GM12878 (cell line): ENCODE results near the gene METTL9. TPM values are rescaled to one million over a fixed set of nuclear protein-coding genes. Genes with fewer than 3 reads are reported as not detected.

Source experiments
- BCL11A ChIP-seq: IDR thresholded peaks from 2 replicates; pipeline ENCODE4 v1.6.1; 2011; ENCODE audit warnings: low read depth, low read length
- BMI1 ChIP-seq: fragments of 450-650 bp; IDR thresholded peaks from 2 replicates; pipeline ENCODE4 v1.6.1; 2016; ENCODE audit warnings: mild to moderate bottlenecking, moderate library complexity, borderline replicate concordance
- CREB1 ChIP-seq: IDR thresholded peaks from 2 replicates; pipeline ENCODE4 v1.6.1; 2012; ENCODE audit warnings: low read depth, mild to moderate bottlenecking, inconsistent platforms
- EZH2 ChIP-seq: IDR thresholded peaks from 2 replicates; pipeline ENCODE4 v1.6.1; 2012; ENCODE audit warnings: low read depth, mild to moderate bottlenecking, control low read depth, inconsistent platforms, low read length, borderline replicate concordance; ENCODE audit not compliant: control insufficient read depth
- JUND ChIP-seq: IDR thresholded peaks from 2 replicates; pipeline ENCODE4 v1.6.1; 2012; ENCODE audit warnings: low read depth, mild to moderate bottlenecking, low read length, improper control_type of control experiment, moderate library complexity
- RBBP5 ChIP-seq: fragments of 200-600 bp; sonication (generic); conservative IDR thresholded peaks from 2 replicates; pipeline ENCODE4 v1.6.1; 2016
- SIN3A ChIP-seq: IDR thresholded peaks from 2 replicates; pipeline ENCODE4 v1.6.1; 2012; ENCODE audit warnings: low read depth, low read length, improper control_type of control experiment
- SMAD5 ChIP-seq: IDR thresholded peaks from 2 replicates; pipeline ENCODE4 v1.6.1; 2016; ENCODE audit warnings: antibody characterized with exemption, low read depth
- ZBED1 ChIP-seq: IDR thresholded peaks from 2 replicates; pipeline ENCODE4 v1.6.1; 2016; ENCODE audit warnings: borderline replicate concordance
- polyA plus RNA-seq, 11 experiments: library from polyadenylated mRNA; depleted of rRNA in 4 of 11; unstranded in 6 of 11; stranded (reverse) in 5 of 11; fragments of >200 nt; fragmentation: Nextera tagmentation in 4 of 11; fragmentation: Illumina TruSeq in 1 of 11; extraction: Ambion mirVana in 4 of 11; extraction: Trizol in 1 of 11; gene quantifications; 1 replicate in 1 of 11; 2 replicates in 10 of 11; pipeline versions ENCODE4 v1.2.1 to v1.2.3, GENCODE V29; 2011 to 2016; ENCODE audit warnings: inconsistent platforms in 2 of 11, missing spikeins in 2 of 11, low read depth in 1 of 11
- total RNA-seq, 4 experiments: library from RNA; depleted of rRNA in 3 of 4; stranded (reverse); fragments of >200 nt in 3 of 4; fragmentation: Illumina TruSeq in 1 of 4; extraction: Trizol in 1 of 4; gene quantifications; 2 replicates each; pipeline versions ENCODE4 v1.2.1 to v1.2.3, GENCODE V29; 2013 to 2021
- TF ChIP-seq, protein P1 (sequence below), 3 experiments: IDR thresholded peaks in 2 of 3; conservative IDR thresholded peaks in 1 of 3; 2 replicates each; pipeline ENCODE4 v1.5.1; 2011; ENCODE audit warnings: low read depth in 3 of 3, low read length in 3 of 3, mild to moderate bottlenecking in 3 of 3, control low read depth in 2 of 3, moderate library complexity in 2 of 3, inconsistent platforms in 1 of 3, mixed read lengths in 1 of 3; ENCODE audit not compliant: control insufficient read depth in 2 of 3, insufficient read depth in 1 of 3; ENCODE audit errors: extremely low read depth in 1 of 3
- TF ChIP-seq, protein P2 (sequence below): fragments of 450-650 bp; formaldehyde crosslinking; IDR thresholded peaks from 2 replicates; pipeline ENCODE4 v1.4.0; 2022; ENCODE audit warnings: mild to moderate bottlenecking, moderate library complexity
- TF ChIP-seq, protein P3 (sequence below): IDR thresholded peaks from 2 replicates; pipeline ENCODE4 v1.6.1; 2012; ENCODE audit warnings: low read depth, low read length, improper control_type of control experiment
- TF ChIP-seq, protein P4 (sequence below): fragments of 150-350 bp; IDR thresholded peaks from 2 replicates; pipeline ENCODE4 v1.6.1; 2016; ENCODE audit warnings: low read depth, low read length
- TF ChIP-seq, protein P5 (sequence below): fragments of 450-650 bp; IDR thresholded peaks from 2 replicates; pipeline ENCODE4 v1.6.1; 2017; ENCODE audit warnings: mild to moderate bottlenecking
- TF ChIP-seq, protein P6 (sequence below): IDR thresholded peaks from 2 replicates; pipeline ENCODE4 v1.6.1; 2011; ENCODE audit warnings: borderline replicate concordance, low read depth, mild to moderate bottlenecking, moderate library complexity, low read length; ENCODE audit not compliant: insufficient read depth, poor library complexity, severe bottlenecking

The METTL9 gene
- total and polyA plus RNA-seq, 10 of the 15 experiments (the other 5 are each of a cell fraction or from before 2014, with no cell fraction given), result 19.4 to 119 (median 101) TPM

DNA sequence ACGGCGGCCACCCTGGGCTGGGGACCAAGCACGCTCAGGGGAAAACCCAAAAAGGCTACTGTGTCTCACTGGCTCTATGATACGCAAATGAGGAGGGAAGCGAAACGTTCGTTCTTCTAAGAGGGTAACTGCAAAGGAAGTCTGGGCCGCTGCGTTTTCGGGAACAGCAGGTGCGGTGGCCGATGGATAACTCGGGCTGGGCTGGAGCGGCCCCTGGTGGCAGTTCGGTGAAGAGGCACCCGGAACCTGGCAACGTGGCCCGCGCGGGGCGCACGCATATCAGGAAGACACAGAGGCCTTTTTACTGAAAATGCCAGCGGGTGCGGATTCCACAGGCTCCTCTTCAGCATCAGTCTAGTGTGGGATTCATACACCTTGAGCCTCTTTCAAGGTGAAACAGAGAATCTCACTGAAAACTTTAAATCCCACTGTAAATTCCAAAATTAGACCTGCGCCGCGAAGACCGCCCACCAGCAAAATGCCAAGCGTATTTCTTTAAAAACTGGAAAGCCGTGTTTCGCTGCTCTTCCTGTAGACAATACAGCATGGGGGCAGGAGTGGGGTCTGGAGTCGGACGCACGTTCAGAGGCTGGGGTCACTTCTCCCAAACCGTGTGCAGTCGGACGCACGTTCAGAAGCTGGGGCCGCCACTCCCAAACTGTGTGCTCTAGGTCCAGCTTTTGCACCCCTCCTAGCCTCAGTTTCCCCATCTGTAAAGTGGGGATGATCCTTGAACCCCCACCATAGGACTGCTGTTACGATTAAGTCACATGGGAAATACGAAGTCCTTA is 44.4 kb upstream of the METTL9 start (continued):
- TF ChIP-seq, protein P1, sequence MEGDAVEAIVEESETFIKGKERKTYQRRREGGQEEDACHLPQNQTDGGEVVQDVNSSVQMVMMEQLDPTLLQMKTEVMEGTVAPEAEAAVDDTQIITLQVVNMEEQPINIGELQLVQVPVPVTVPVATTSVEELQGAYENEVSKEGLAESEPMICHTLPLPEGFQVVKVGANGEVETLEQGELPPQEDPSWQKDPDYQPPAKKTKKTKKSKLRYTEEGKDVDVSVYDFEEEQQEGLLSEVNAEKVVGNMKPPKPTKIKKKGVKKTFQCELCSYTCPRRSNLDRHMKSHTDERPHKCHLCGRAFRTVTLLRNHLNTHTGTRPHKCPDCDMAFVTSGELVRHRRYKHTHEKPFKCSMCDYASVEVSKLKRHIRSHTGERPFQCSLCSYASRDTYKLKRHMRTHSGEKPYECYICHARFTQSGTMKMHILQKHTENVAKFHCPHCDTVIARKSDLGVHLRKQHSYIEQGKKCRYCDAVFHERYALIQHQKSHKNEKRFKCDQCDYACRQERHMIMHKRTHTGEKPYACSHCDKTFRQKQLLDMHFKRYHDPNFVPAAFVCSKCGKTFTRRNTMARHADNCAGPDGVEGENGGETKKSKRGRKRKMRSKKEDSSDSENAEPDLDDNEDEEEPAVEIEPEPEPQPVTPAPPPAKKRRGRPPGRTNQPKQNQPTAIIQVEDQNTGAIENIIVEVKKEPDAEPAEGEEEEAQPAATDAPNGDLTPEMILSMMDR (IDR thresholded peaks at IDR 0.05 in 2 of 3, conservative IDR thresholded peaks at IDR 0.05 in 1 of 3; ENCODE audit: control insufficient read depth in 2 of 3, extremely low read depth in 1 of 3, insufficient read depth in 1 of 3, low read depth in 3 of 3, low read length in 3 of 3), result peak; percentile 98 to 100 (median 99)
- TF ChIP-seq ZBED1 (no peak), BMI1 (no peak), EZH2 (no peak), SMAD5 (no peak), JUND (no peak), CREB1 (no peak; the same call in 1 of the 2 replicates), RBBP5 (no peak), BCL11A (peak; percentile 16; the same call in 1 of the 2 replicates), SIN3A (peak; percentile 76; the same call in 1 of the 2 replicates)
- TF ChIP-seq, protein P2, sequence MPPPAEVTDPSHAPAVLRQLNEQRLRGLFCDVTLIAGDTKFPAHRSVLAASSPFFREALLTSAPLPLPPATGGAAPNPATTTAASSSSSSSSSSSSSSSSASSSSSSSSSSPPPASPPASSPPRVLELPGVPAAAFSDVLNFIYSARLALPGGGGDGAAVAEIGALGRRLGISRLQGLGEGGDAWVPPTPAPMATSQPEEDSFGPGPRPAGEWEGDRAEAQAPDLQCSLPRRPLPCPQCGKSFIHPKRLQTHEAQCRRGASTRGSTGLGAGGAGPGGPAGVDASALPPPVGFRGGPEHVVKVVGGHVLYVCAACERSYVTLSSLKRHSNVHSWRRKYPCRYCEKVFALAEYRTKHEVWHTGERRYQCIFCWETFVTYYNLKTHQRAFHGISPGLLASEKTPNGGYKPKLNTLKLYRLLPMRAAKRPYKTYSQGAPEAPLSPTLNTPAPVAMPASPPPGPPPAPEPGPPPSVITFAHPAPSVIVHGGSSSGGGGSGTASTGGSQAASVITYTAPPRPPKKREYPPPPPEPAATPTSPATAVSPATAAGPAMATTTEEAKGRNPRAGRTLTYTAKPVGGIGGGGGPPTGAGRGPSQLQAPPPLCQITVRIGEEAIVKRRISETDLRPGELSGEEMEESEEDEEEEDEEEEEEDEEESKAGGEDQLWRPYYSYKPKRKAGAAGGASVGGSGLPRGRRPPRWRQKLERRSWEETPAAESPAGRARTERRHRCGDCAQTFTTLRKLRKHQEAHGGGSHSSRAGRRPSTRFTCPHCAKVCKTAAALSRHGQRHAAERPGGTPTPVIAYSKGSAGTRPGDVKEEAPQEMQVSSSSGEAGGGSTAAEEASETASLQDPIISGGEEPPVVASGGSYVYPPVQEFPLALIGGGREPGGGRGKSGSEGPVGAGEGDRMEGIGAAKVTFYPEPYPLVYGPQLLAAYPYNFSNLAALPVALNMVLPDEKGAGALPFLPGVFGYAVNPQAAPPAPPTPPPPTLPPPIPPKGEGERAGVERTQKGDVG (CRISPR knock-in tag), result no peak
- TF ChIP-seq, protein P3, sequence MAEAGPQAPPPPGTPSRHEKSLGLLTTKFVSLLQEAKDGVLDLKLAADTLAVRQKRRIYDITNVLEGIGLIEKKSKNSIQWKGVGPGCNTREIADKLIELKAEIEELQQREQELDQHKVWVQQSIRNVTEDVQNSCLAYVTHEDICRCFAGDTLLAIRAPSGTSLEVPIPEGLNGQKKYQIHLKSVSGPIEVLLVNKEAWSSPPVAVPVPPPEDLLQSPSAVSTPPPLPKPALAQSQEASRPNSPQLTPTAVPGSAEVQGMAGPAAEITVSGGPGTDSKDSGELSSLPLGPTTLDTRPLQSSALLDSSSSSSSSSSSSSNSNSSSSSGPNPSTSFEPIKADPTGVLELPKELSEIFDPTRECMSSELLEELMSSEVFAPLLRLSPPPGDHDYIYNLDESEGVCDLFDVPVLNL, result no peak
- TF ChIP-seq, protein P4, sequence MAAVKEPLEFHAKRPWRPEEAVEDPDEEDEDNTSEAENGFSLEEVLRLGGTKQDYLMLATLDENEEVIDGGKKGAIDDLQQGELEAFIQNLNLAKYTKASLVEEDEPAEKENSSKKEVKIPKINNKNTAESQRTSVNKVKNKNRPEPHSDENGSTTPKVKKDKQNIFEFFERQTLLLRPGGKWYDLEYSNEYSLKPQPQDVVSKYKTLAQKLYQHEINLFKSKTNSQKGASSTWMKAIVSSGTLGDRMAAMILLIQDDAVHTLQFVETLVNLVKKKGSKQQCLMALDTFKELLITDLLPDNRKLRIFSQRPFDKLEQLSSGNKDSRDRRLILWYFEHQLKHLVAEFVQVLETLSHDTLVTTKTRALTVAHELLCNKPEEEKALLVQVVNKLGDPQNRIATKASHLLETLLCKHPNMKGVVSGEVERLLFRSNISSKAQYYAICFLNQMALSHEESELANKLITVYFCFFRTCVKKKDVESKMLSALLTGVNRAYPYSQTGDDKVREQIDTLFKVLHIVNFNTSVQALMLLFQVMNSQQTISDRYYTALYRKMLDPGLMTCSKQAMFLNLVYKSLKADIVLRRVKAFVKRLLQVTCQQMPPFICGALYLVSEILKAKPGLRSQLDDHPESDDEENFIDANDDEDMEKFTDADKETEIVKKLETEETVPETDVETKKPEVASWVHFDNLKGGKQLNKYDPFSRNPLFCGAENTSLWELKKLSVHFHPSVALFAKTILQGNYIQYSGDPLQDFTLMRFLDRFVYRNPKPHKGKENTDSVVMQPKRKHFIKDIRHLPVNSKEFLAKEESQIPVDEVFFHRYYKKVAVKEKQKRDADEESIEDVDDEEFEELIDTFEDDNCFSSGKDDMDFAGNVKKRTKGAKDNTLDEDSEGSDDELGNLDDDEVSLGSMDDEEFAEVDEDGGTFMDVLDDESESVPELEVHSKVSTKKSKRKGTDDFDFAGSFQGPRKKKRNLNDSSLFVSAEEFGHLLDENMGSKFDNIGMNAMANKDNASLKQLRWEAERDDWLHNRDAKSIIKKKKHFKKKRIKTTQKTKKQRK, result peak; percentile 31; the same call in 1 of the 2 replicates
- TF ChIP-seq, protein P5, sequence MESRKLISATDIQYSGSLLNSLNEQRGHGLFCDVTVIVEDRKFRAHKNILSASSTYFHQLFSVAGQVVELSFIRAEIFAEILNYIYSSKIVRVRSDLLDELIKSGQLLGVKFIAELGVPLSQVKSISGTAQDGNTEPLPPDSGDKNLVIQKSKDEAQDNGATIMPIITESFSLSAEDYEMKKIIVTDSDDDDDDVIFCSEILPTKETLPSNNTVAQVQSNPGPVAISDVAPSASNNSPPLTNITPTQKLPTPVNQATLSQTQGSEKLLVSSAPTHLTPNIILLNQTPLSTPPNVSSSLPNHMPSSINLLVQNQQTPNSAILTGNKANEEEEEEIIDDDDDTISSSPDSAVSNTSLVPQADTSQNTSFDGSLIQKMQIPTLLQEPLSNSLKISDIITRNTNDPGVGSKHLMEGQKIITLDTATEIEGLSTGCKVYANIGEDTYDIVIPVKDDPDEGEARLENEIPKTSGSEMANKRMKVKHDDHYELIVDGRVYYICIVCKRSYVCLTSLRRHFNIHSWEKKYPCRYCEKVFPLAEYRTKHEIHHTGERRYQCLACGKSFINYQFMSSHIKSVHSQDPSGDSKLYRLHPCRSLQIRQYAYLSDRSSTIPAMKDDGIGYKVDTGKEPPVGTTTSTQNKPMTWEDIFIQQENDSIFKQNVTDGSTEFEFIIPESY, result peak; percentile 85
- TF ChIP-seq, protein P6, sequence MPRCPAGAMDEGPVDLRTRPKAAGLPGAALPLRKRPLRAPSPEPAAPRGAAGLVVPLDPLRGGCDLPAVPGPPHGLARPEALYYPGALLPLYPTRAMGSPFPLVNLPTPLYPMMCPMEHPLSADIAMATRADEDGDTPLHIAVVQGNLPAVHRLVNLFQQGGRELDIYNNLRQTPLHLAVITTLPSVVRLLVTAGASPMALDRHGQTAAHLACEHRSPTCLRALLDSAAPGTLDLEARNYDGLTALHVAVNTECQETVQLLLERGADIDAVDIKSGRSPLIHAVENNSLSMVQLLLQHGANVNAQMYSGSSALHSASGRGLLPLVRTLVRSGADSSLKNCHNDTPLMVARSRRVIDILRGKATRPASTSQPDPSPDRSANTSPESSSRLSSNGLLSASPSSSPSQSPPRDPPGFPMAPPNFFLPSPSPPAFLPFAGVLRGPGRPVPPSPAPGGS, result peak; percentile 52
